CD14-positive monocyte (primary cell): ENCODE measurements around the gene DUSP11. TPM values are rescaled to one million over a fixed set of nuclear protein-coding genes. Genes with fewer than 3 reads are reported as not detected.
A peak's percentile ranks its signal among the peaks of the same experiment; 100 is the strongest.

ENCODE experiments used
- DNase-seq, 3 donors: peaks; one replicate each; pipeline ENCODE4 v3.0.0-alpha.2; 2011 to 2022
- H2AFZ ChIP-seq: 2 replicates; pipeline ENCODE4 v1.6.0; 2012; ENCODE audit warnings: mild to moderate bottlenecking, low read depth, low read length, inconsistent platforms; ENCODE audit not compliant: insufficient read depth, poor library complexity, severe bottlenecking
- H3K27ac ChIP-seq, 2 donors: 1 replicate in 1 of 2; 2 replicates in 1 of 2; pipeline ENCODE4 v1.5.1; 2012 to 2013; ENCODE audit warnings: low read length in 2 of 2, control low read depth in 1 of 2, inconsistent platforms in 1 of 2, low read depth in 1 of 2, mild to moderate bottlenecking in 1 of 2
- H3K27me3 ChIP-seq, 2 donors: one replicate each; pipeline versions ENCODE4 v1.6.0 to v1.6.1; 2011 to 2013; ENCODE audit warnings: low read length in 2 of 2; ENCODE audit not compliant: control insufficient read depth in 2 of 2, insufficient read depth in 2 of 2
- H3K36me3 ChIP-seq, 2 donors: replicated peaks in 1 of 2; 1 replicate in 1 of 2; 2 replicates in 1 of 2; pipeline versions ENCODE4 v1.5.1 to v1.6.1; 2012 to 2013; ENCODE audit warnings: low read length in 2 of 2, control low read depth in 1 of 2, inconsistent platforms in 1 of 2, mild to moderate bottlenecking in 1 of 2; ENCODE audit not compliant: insufficient read depth in 2 of 2, control insufficient read depth in 1 of 2
- H3K4me1 ChIP-seq, 2 donors: 1 replicate in 1 of 2; 2 replicates in 1 of 2; pipeline versions ENCODE4 v1.5.1 to v1.6.1; 2012 to 2013; ENCODE audit warnings: low read length in 2 of 2, control low read depth in 1 of 2, inconsistent platforms in 1 of 2, mild to moderate bottlenecking in 1 of 2, moderate library complexity in 1 of 2; ENCODE audit not compliant: insufficient read depth in 2 of 2, control insufficient read depth in 1 of 2
- H3K4me2 ChIP-seq: replicated peaks from 2 replicates; pipeline ENCODE3; 2012; ENCODE audit warnings: low read length, moderate library complexity, mild to moderate bottlenecking; ENCODE audit not compliant: poor library complexity, severe bottlenecking; ENCODE audit errors: extremely low read depth
- H3K4me3 ChIP-seq, 3 experiments: fragments of 200-600 bp in 1 of 3; sonication (generic) in 1 of 3; replicated peaks in 1 of 3; 1 replicate in 2 of 3; 2 replicates in 1 of 3; pipeline ENCODE4 v1.5.1; 2011 to 2013; ENCODE audit warnings: low read length in 3 of 3, mild to moderate bottlenecking in 3 of 3, control low read depth in 2 of 3, low read depth in 2 of 3, inconsistent platforms in 1 of 3, moderate library complexity in 1 of 3
- H3K79me2 ChIP-seq: 2 replicates; pipeline ENCODE4 v1.6.0; 2012; ENCODE audit warnings: mild to moderate bottlenecking, control low read depth, inconsistent platforms, low read length, moderate library complexity; ENCODE audit not compliant: insufficient read depth
- H3K9ac ChIP-seq: 2 replicates; pipeline ENCODE4 v1.6.0; 2017; ENCODE audit warnings: low read length, mild to moderate bottlenecking; ENCODE audit not compliant: insufficient read depth, poor library complexity, severe bottlenecking
- H3K9me3 ChIP-seq, 2 donors: replicated peaks in 1 of 2; 1 replicate in 1 of 2; 2 replicates in 1 of 2; pipeline versions ENCODE4 v1.5.1 to v1.6.1; 2012 to 2013; ENCODE audit warnings: low read length in 2 of 2, control low read depth in 1 of 2; ENCODE audit not compliant: control insufficient read depth in 1 of 2, insufficient read depth in 1 of 2
- H4K20me1 ChIP-seq: 2 replicates; pipeline ENCODE4 v1.6.0; 2012; ENCODE audit warnings: mild to moderate bottlenecking, low read length, control low read depth, moderate library complexity; ENCODE audit not compliant: insufficient read depth
- H3K27ac Mint-ChIP-seq, 7 donors: one replicate each; pipeline ENCODE4 v1.8.0; 2020; ENCODE audit warnings: mild to moderate bottlenecking in 7 of 7, mixed read lengths in 7 of 7, moderate library complexity in 6 of 7, inconsistent platforms in 2 of 7
- H3K27me3 Mint-ChIP-seq, 3 donors: one replicate each; pipeline ENCODE4 v1.8.0; 2021 to 2022; ENCODE audit warnings: low read depth in 3 of 3, mild to moderate bottlenecking in 3 of 3, mixed read lengths in 3 of 3, moderate library complexity in 3 of 3, inconsistent platforms in 1 of 3
- H3K36me3 Mint-ChIP-seq, 2 donors: one replicate each; pipeline ENCODE4 v1.8.0; 2020; ENCODE audit warnings: mixed read lengths in 2 of 2, inconsistent platforms in 1 of 2, mild to moderate bottlenecking in 1 of 2
- H3K4me1 Mint-ChIP-seq: one replicate; pipeline ENCODE4 v1.8.0; 2020; ENCODE audit warnings: mild to moderate bottlenecking, mixed read lengths
- H3K4me3 Mint-ChIP-seq, 2 donors: one replicate each; pipeline ENCODE4 v1.8.0; 2020; ENCODE audit warnings: mild to moderate bottlenecking in 2 of 2, mixed read lengths in 2 of 2, moderate library complexity in 1 of 2
- H3K9me3 Mint-ChIP-seq, 7 donors: one replicate each; pipeline ENCODE4 v1.8.0; 2020 to 2022; ENCODE audit warnings: mixed read lengths in 7 of 7, mild to moderate bottlenecking in 6 of 7, moderate library complexity in 6 of 7, inconsistent platforms in 2 of 7
- CTCF ChIP-seq: fragments of 200-600 bp; IDR thresholded peaks from one replicate; pipeline ENCODE4 v1.8.0; 2022; ENCODE audit warnings: antibody characterized with exemption, mild to moderate bottlenecking
- WGBS: methylation state at CpG from one replicate; pipeline ENCODE4 v1.1.5; 2013; ENCODE audit warnings: missing lambda C conversion rate; ENCODE audit not compliant: insufficient coverage; 5-methylcytosine and 5-hydroxymethylcytosine counted together
- intact Hi-C, 2 donors: fragments of 100-400 bp; cut with micrococcal nuclease; formaldehyde crosslinking; loops; one replicate each; pipeline versions ENCODE4 v1.15.0 to v1.15.1; 2023
- polyA plus RNA-seq, 3 donors: library from polyadenylated mRNA; depleted of rRNA in 1 of 3; unstranded in 2 of 3; stranded (reverse) in 1 of 3; fragments of 300-500 nt in 2 of 3; fragments of >200 nt in 1 of 3; fragmentation: Illumina TruSeq in 2 of 3; gene quantifications; 1 replicate in 2 of 3; 2 replicates in 1 of 3; pipeline ENCODE4 v1.2.3, GENCODE V29; 2012 to 2021

DUSP11 gene
- polyA plus RNA-seq, 3 donors: 9.9 to 25.7 (median 23.1) TPM

GRCh38 chr2:73776869-73777519 is 2.9 kb downstream of the DUSP11 start:
- Mint-ChIP-seq H3K27ac (peak overlapping the region in 1 of 7 donors; percentile 23), H3K4me1 (peaks cover 16% of the 10 kb centered on the region), H3K27me3 (no peaks in the 10 kb centered on the region), H3K4me3 (no peak overlapping the region), H3K9me3 (no peaks in the 10 kb centered on the region), H3K36me3 (peaks cover 48 to 55% of the 10 kb centered on the region in 2 donors)
- no peaks in the 10 kb centered on the region for H4K20me1 ChIP-seq
- DNase-seq: no peak
- H3K27me3 ChIP-seq: no peaks in the 10 kb centered on the region
- intact Hi-C loops: no loop called here
- no peaks in the 10 kb centered on the region for H3K9me3 ChIP-seq
- no peak for TF ChIP-seq CTCF
- no peak overlapping the region for H2AFZ ChIP-seq
- WGBS: no CpG with 5 or more reads among the region's 8 CpGs
- no peak overlapping the region for H3K9ac ChIP-seq
- no peak overlapping the region for H3K4me2 ChIP-seq
- H3K79me2 ChIP-seq: peaks cover 28% of the 10 kb centered on the region
- no peak overlapping the region for H3K27ac ChIP-seq
- H3K36me3 ChIP-seq: peaks cover 44 to 53% of the 10 kb centered on the region in 2 donors
- H3K4me1 ChIP-seq: peaks cover 8 to 18% of the 10 kb centered on the region in 2 donors
- no peak overlapping the region for H3K4me3 ChIP-seq

- H3K4me2 ChIP-seq: no peak overlapping the region
- no peaks in the 10 kb centered on the region for H4K20me1 ChIP-seq
- Mint-ChIP-seq H3K4me1 (peaks cover 16% of the 10 kb centered on the region), H3K36me3 (peaks cover 50 to 61% of the 10 kb centered on the region in 2 donors), H3K4me3 (no peak overlapping the region), H3K27me3 (no peaks in the 10 kb centered on the region), H3K9me3 (no peaks in the 10 kb centered on the region), H3K27ac (no peak overlapping the region)
- no peak overlapping the region for H3K9ac ChIP-seq
- H3K27me3 ChIP-seq: no peaks in the 10 kb centered on the region
- H3K4me1 ChIP-seq: peaks cover 8 to 18% of the 10 kb centered on the region in 2 donors
- H3K27ac ChIP-seq: no peak overlapping the region
- intact Hi-C loops: no loop called here
- no peak overlapping the region for H3K4me3 ChIP-seq
- DNase-seq: no peak
- no peaks in the 10 kb centered on the region for H3K9me3 ChIP-seq
- peaks cover 28% of the 10 kb centered on the region for H3K79me2 ChIP-seq
- no peak overlapping the region for H2AFZ ChIP-seq
- peaks cover 45 to 57% of the 10 kb centered on the region in 2 donors for H3K36me3 ChIP-seq
- no CpG with 5 or more reads among the region's 4 CpGs for WGBS
- TF ChIP-seq CTCF: no peak
Measured at GRCh38 chr2:73776381-73776780, 3.5 kb downstream of the DUSP11 start.
